HEK293 (cell line): Measurements from ENCODE around the gene EXOC2.

ENCODE experiments used
- CTCF ChIP-seq: fragments of 450-650 bp; formaldehyde crosslinking; IDR thresholded peaks from 2 replicates; pipeline ENCODE4 v1.5.1; 2016; ENCODE audit warnings: missing biosample characterization, missing genetic modification characterization
- ZNF600 ChIP-seq: fragments of 450-650 bp; formaldehyde crosslinking; IDR thresholded peaks from 2 replicates; pipeline ENCODE4 v1.5.1; 2016; ENCODE audit warnings: missing biosample characterization, missing genetic modification characterization

DNA sequence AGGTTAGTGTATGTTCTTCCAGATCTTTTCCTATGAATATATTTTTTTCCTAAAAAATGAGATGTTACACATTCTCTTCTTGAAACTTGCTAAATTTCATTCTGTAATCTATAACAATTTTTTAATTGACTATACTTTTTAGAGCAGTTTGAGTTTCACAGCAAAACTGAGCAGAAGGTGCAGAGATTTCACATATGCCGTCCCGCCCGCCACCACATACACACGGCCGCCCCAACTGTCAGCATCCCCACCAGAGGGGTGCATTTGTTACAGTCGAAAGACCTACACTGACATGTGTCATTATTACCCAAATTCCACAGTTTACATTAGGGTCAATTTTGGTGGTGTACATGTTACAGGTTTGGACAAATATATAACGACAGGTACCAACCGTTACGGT is 184.9 kb downstream of the EXOC2 start:
- TF ChIP-seq ZNF600 (tag by site-specific recombination) (no peak), CTCF (tag by site-specific recombination) (no peak)
